Stomach (tissue), 4 donors: ENCODE measurements around the gene ESYT3.
"Not testable (repeated sequence)": the region's sequence is repeated elsewhere in the genome, so short reads cannot be mapped to it uniquely, and the experiment has no call there.

Experiments
- CTCF ChIP-seq, 7 experiments: fragments of 450-650 bp in 4 of 7; fragments of 200-600 bp in 3 of 7; sonication (generic) in 3 of 7; IDR thresholded peaks; one replicate each; pipeline ENCODE4 v1.5.1; 2016 to 2019; ENCODE audit warnings: antibody characterized with exemption in 7 of 7, control low read depth in 2 of 7, mild to moderate bottlenecking in 1 of 7
- EP300 ChIP-seq: sonication (generic); formaldehyde crosslinking; IDR thresholded peaks from one replicate; pipeline ENCODE4 v1.6.1; 2017; ENCODE audit warnings: antibody characterized with exemption
- POLR2A ChIP-seq, 4 donors: fragments of 450-650 bp; IDR thresholded peaks; one replicate each; pipeline ENCODE4 v1.6.1; 2016; ENCODE audit warnings: antibody characterized with exemption in 4 of 4, control low read depth in 2 of 4, mild to moderate bottlenecking in 1 of 4, moderate library complexity in 1 of 4
- POLR2AphosphoS5 ChIP-seq, 3 donors: sonication (generic); formaldehyde crosslinking; IDR thresholded peaks; one replicate each; pipeline ENCODE4 v1.6.1; 2016; ENCODE audit warnings: antibody characterized with exemption in 3 of 3

- not testable (repeated sequence) for TF ChIP-seq POLR2AphosphoS5 (IDR thresholded peaks at IDR 0.05); CTCF (IDR thresholded peaks at IDR 0.05); POLR2A (IDR thresholded peaks at IDR 0.05); EP300
These were observed 87.0 kb downstream of the ESYT3 start for GRCh38 chr3:138521445-138521844.
